ENCODE measurements around the gene GNPTAB. TPM values are rescaled to one million over a fixed set of nuclear protein-coding genes. Genes with fewer than 3 reads are reported as not detected.

GNPTAB gene
- total RNA-seq, 1 donor from 2014 or later, result 43.7 TPM

GRCh38 chr12:101866615-101867373 is 36.0 kb upstream of the GNPTAB start:
- no peak overlapping the region for H3K4me2 ChIP-seq (ENCODE audit: low read length)
- H2AFZ ChIP-seq (ENCODE audit: low read depth, low read length), result no peak overlapping the region
- H3K4me3 Mint-ChIP-seq (ENCODE audit: unreplicated experiment), result no peak overlapping the region
- FAIRE-seq, result no peak
- H3K79me2 ChIP-seq (ENCODE audit: insufficient read depth, low read length), result no peaks in the 10 kb centered on the region
- H3K27me3 ChIP-seq (ENCODE audit: insufficient read depth, low read length), result no peaks in the 10 kb centered on the region
- H4K20me1 ChIP-seq (ENCODE audit: insufficient read depth, low read length), result no peaks in the 10 kb centered on the region
- no peaks in the 10 kb centered on the region for H3K36me3 ChIP-seq (ENCODE audit: insufficient read depth, low read length)
- no peak overlapping the region for H3K27ac Mint-ChIP-seq (ENCODE audit: unreplicated experiment)
- no peaks in the 10 kb centered on the region for H3K9me3 ChIP-seq (ENCODE audit: insufficient read depth, low read depth, low read length)
- H3K36me3 Mint-ChIP-seq (ENCODE audit: low read depth, unreplicated experiment), result no peaks in the 10 kb centered on the region
- no peaks in the 10 kb centered on the region for H3K4me1 ChIP-seq (ENCODE audit: insufficient read depth, low read length)
- no peak overlapping the region for H3K4me3 ChIP-seq (ENCODE audit: insufficient read depth, low read depth, low read length)
- H3K27me3 Mint-ChIP-seq (ENCODE audit: low read depth, unreplicated experiment), result no peaks in the 10 kb centered on the region
- DNase-seq (ENCODE audit: low read depth), result no peak
- H3K9ac ChIP-seq (ENCODE audit: low read length), result no peak overlapping the region
- H3K9me3 Mint-ChIP-seq (ENCODE audit: unreplicated experiment), result peaks cover 8% of the 10 kb centered on the region
- TF ChIP-seq EZH2 (IDR thresholded peaks at IDR 0.05; ENCODE audit: insufficient read depth, low read length) (no peak), CTCF (IDR thresholded peaks at IDR 0.05; ENCODE audit: insufficient read depth, low read depth, low read length) (no peak)
- H3K27ac ChIP-seq (ENCODE audit: low read depth, low read length), result no peak overlapping the region
- peaks cover 3% of the 10 kb centered on the region for H3K4me1 Mint-ChIP-seq (ENCODE audit: low read depth, unreplicated experiment)

GRCh38 chr12:101863981-101864380 is 33.2 kb upstream of the GNPTAB start:
- no peaks in the 10 kb centered on the region for H3K27me3 Mint-ChIP-seq (ENCODE audit: low read depth, unreplicated experiment)
- no peaks in the 10 kb centered on the region for H3K36me3 Mint-ChIP-seq (ENCODE audit: low read depth, unreplicated experiment)

More at GRCh38 chr12:101863981-101864380, 33.2 kb upstream of the GNPTAB start:
- TF ChIP-seq CTCF (IDR thresholded peaks at IDR 0.05; ENCODE audit: insufficient read depth, low read depth, low read length), result no peak
- Histone ChIP-seq H3K4me2 (ENCODE audit: low read length) (no peak overlapping the region), H3K27me3 (ENCODE audit: insufficient read depth, low read length) (no peaks in the 10 kb centered on the region), H3K79me2 (ENCODE audit: insufficient read depth, low read length) (no peaks in the 10 kb centered on the region), H2AFZ (ENCODE audit: low read depth, low read length) (no peak overlapping the region), H3K27ac (ENCODE audit: low read depth, low read length) (no peak overlapping the region), H3K9ac (ENCODE audit: low read length) (no peak overlapping the region), H3K4me3 (ENCODE audit: insufficient read depth, low read depth, low read length) (no peak overlapping the region), H3K9me3 (ENCODE audit: insufficient read depth, low read depth, low read length) (no peaks in the 10 kb centered on the region), H4K20me1 (ENCODE audit: insufficient read depth, low read length) (no peaks in the 10 kb centered on the region), H3K36me3 (ENCODE audit: insufficient read depth, low read length) (no peaks in the 10 kb centered on the region), H3K4me1 (ENCODE audit: insufficient read depth, low read length) (no peaks in the 10 kb centered on the region)
- peak overlapping the region; percentile 26 for H3K27ac Mint-ChIP-seq (ENCODE audit: unreplicated experiment)
- no peak overlapping the region for H3K4me3 Mint-ChIP-seq (ENCODE audit: unreplicated experiment)
- H3K9me3 Mint-ChIP-seq (ENCODE audit: unreplicated experiment), result peaks cover 8% of the 10 kb centered on the region
- peaks cover 6% of the 10 kb centered on the region for H3K4me1 Mint-ChIP-seq (ENCODE audit: low read depth, unreplicated experiment)
- no peak for FAIRE-seq
- DNase-seq (ENCODE audit: low read depth), result no peak

Data from astrocyte (in vitro differentiated cells and primary cell).